HEK293 (cell line): ENCODE data around the gene NRP2.

Source experiments
- CTCF ChIA-PET: fragments of 350-600 bp; formaldehyde crosslinking; extraction: SDS; loops from one replicate; lab custom pipeline; 2021; ENCODE audit warnings: antibody characterized with exemption; lab: Yijun Ruan, JAX
- POLR2A ChIA-PET: fragments of 300-600 bp; formaldehyde crosslinking; extraction: SDS; loops from one replicate; lab custom pipeline; 2020; ENCODE audit warnings: antibody characterized with exemption, inconsistent platforms; lab: Yijun Ruan, JAX
- H3K27ac ChIP-seq: fragments of 200-500 bp; sonication (Bioruptor generic); 2 replicates; pipeline ENCODE4 v1.5.1; 2014; ENCODE audit warnings: low read depth, low read length, control low read depth, inconsistent platforms; ENCODE audit errors: extremely low read depth
- H3K36me3 ChIP-seq, 2 experiments: fragments of 200-500 bp in 1 of 2; sonication (Bioruptor generic) in 1 of 2; 1 replicate in 1 of 2; 2 replicates in 1 of 2; pipeline ENCODE4 v1.5.1; 2014 to 2017; ENCODE audit warnings: inconsistent platforms in 2 of 2, low read length in 2 of 2; ENCODE audit not compliant: control insufficient read depth in 2 of 2, insufficient read depth in 1 of 2
- H3K4me1 ChIP-seq: fragments of 200-500 bp; sonication (Bioruptor generic); 2 replicates; pipeline ENCODE4 v1.5.1; 2014; ENCODE audit warnings: mild to moderate bottlenecking, low read length, inconsistent platforms; ENCODE audit not compliant: control insufficient read depth, insufficient read depth
- H3K4me3 ChIP-seq: 2 replicates; pipeline ENCODE4 v1.5.1; 2011; ENCODE audit warnings: low read depth, mild to moderate bottlenecking, control low read depth, low read length, moderate library complexity
- H3K9me3 ChIP-seq: fragments of 200-500 bp; sonication (Bioruptor generic); 2 replicates; pipeline ENCODE4 v1.5.1; 2014; ENCODE audit warnings: low read depth, low read length, inconsistent platforms; ENCODE audit not compliant: control insufficient read depth, insufficient read depth
- YY2 ChIP-seq: fragments of 450-650 bp; formaldehyde crosslinking; IDR thresholded peaks from 2 replicates; pipeline ENCODE4 v1.5.1; 2016; ENCODE audit warnings: missing biosample characterization, missing genetic modification characterization
- ZBTB1 ChIP-seq: fragments of 450-650 bp; formaldehyde crosslinking; IDR thresholded peaks from 2 replicates; pipeline ENCODE4 v1.5.1; 2016; ENCODE audit warnings: missing biosample characterization, missing genetic modification characterization
- ZEB2 ChIP-seq: fragments of 450-650 bp; formaldehyde crosslinking; IDR thresholded peaks from 2 replicates; pipeline ENCODE4 v1.5.1; 2016; ENCODE audit warnings: missing biosample characterization, missing genetic modification characterization
- ZFHX2 ChIP-seq: fragments of 450-650 bp; formaldehyde crosslinking; conservative IDR thresholded peaks from 2 replicates; pipeline ENCODE4 v1.5.1; 2016; ENCODE audit warnings: missing biosample characterization, missing genetic modification characterization
- ZFP37 ChIP-seq: fragments of 450-650 bp; formaldehyde crosslinking; IDR thresholded peaks from 2 replicates; pipeline ENCODE4 v1.5.1; 2016; ENCODE audit warnings: missing biosample characterization, missing genetic modification characterization
- ZNF114 ChIP-seq: fragments of 450-650 bp; formaldehyde crosslinking; IDR thresholded peaks from 2 replicates; pipeline ENCODE4 v1.5.0; 2017; ENCODE audit warnings: missing biosample characterization, missing genetic modification characterization
- ZNF140 ChIP-seq: fragments of 450-650 bp; formaldehyde crosslinking; IDR thresholded peaks from 2 replicates; pipeline ENCODE4 v1.5.1; 2016; ENCODE audit warnings: missing biosample characterization, missing genetic modification characterization
- ZNF214 ChIP-seq: fragments of 450-650 bp; formaldehyde crosslinking; IDR thresholded peaks from 2 replicates; pipeline ENCODE4 v1.5.1; 2017; ENCODE audit warnings: missing biosample characterization, mild to moderate bottlenecking, missing genetic modification characterization, borderline replicate concordance
- ZNF280C ChIP-seq: fragments of 450-650 bp; formaldehyde crosslinking; IDR thresholded peaks from 2 replicates; pipeline ENCODE4 v1.5.1; 2016; ENCODE audit warnings: missing biosample characterization, missing genetic modification characterization
- ZNF280D ChIP-seq: fragments of 450-650 bp; formaldehyde crosslinking; IDR thresholded peaks from 2 replicates; pipeline ENCODE4 v1.5.1; 2016; ENCODE audit warnings: missing biosample characterization, missing genetic modification characterization
- ZNF350 ChIP-seq: fragments of 450-650 bp; formaldehyde crosslinking; IDR thresholded peaks from 2 replicates; pipeline ENCODE4 v1.5.0; 2017; ENCODE audit warnings: missing biosample characterization, mild to moderate bottlenecking, missing genetic modification characterization
- ZNF404 ChIP-seq: fragments of 450-650 bp; formaldehyde crosslinking; IDR thresholded peaks from 2 replicates; pipeline ENCODE4 v1.5.1; 2017; ENCODE audit warnings: missing biosample characterization, missing genetic modification characterization
- ZNF449 ChIP-seq: fragments of 450-650 bp; formaldehyde crosslinking; IDR thresholded peaks from 2 replicates; pipeline ENCODE4 v1.5.1; 2017; ENCODE audit warnings: missing biosample characterization, mild to moderate bottlenecking, missing genetic modification characterization, moderate library complexity
- ZNF571 ChIP-seq: fragments of 450-650 bp; formaldehyde crosslinking; IDR thresholded peaks from 2 replicates; pipeline ENCODE4 v1.5.0; 2017; ENCODE audit warnings: missing biosample characterization, missing genetic modification characterization
- ZNF704 ChIP-seq: fragments of 450-650 bp; formaldehyde crosslinking; IDR thresholded peaks from 2 replicates; pipeline ENCODE4 v1.5.1; 2016; ENCODE audit warnings: missing biosample characterization, missing genetic modification characterization
- ZNF785 ChIP-seq: fragments of 450-650 bp; formaldehyde crosslinking; IDR thresholded peaks from 2 replicates; pipeline ENCODE4 v1.5.1; 2016; ENCODE audit warnings: missing biosample characterization, missing genetic modification characterization

The NRP2 gene

GRCh38 chr2:205706769-205707381 is 24.6 kb downstream of the NRP2 start:
- H3K27ac ChIP-seq, result no peak overlapping the region
- H3K9me3 ChIP-seq, result no peaks in the 10 kb centered on the region
- POLR2A ChIA-PET, result interaction anchor here (1.2 kb wide), 1 partner anchor 25 kb away, joined by 4 read pairs; the partner anchor contains the start of gene NRP2
- H3K4me1 ChIP-seq, result no peaks in the 10 kb centered on the region
- TF ChIP-seq ZNF449 (peak; percentile 76; the same call in 1 of the 2 replicates), ZNF704 (tag by site-specific recombination) (no peak), ZNF350 (no peak)
- no peak overlapping the region for H3K4me3 ChIP-seq
- H3K36me3 ChIP-seq, result no peaks in the 10 kb centered on the region
- CTCF ChIA-PET, result no interaction called here

GRCh38 chr2:205708231-205708631 is 25.9 kb downstream of the NRP2 start:
- TF ChIP-seq ZNF140 (tag by site-specific recombination) (no peak), ZNF785 (no peak), ZNF404 (tag by site-specific recombination) (no peak), ZNF280C (tag by site-specific recombination) (no peak)
- no peaks in the 10 kb centered on the region for H3K4me1 ChIP-seq
- H3K4me3 ChIP-seq, result no peak overlapping the region
- no peak overlapping the region for H3K27ac ChIP-seq
- ChIA-PET CTCF (no interaction called here), POLR2A (no interaction called here)
- H3K9me3 ChIP-seq, result no peaks in the 10 kb centered on the region
- H3K36me3 ChIP-seq, result no peaks in the 10 kb centered on the region

- no peak for TF ChIP-seq ZEB2 (tag by site-specific recombination)
- no peak for TF ChIP-seq ZFP37 (tag by site-specific recombination)
- TF ChIP-seq ZNF214 (tag by site-specific recombination), result no peak
- TF ChIP-seq ZNF350, result no peak
- TF ChIP-seq ZNF571 (tag by site-specific recombination), result no peak
- no peak for TF ChIP-seq ZNF280D
- no peak for TF ChIP-seq ZNF114 (tag by site-specific recombination)
- TF ChIP-seq ZBTB1 (tag by site-specific recombination), result no peak
- TF ChIP-seq YY2 (tag by site-specific recombination), result no peak
- TF ChIP-seq ZFHX2 (tag by site-specific recombination), result no peak
- Histone ChIP-seq H3K27ac (no peak overlapping the region), H3K36me3 (no peaks in the 10 kb centered on the region), H3K4me3 (no peak overlapping the region), H3K4me1 (no peaks in the 10 kb centered on the region), H3K9me3 (no peaks in the 10 kb centered on the region)
- POLR2A ChIA-PET, result no interaction called here
- CTCF ChIA-PET, result interaction anchor here (0.7 kb wide), 1 partner anchor 182 kb away, joined by 3 read pairs; no protein-coding TSS in a partner anchor
Measured at GRCh38 chr2:205709319-205709718, 27.0 kb downstream of the NRP2 start.
